Astrocyte of the cerebellum (primary cell): ENCODE measurements around the gene E2F2.
A peak's percentile ranks its signal among the peaks of the same experiment; 100 is the strongest.

Experiments used
- DNase-seq: peaks from one replicate; pipeline ENCODE4 v3.0.0-alpha.2; 2011; ENCODE audit warnings: low read depth
- H3K4me3 ChIP-seq: 2 replicates; pipeline ENCODE4 v1.5.1; 2011; ENCODE audit warnings: mild to moderate bottlenecking, low read depth, low read length, moderate library complexity
- CTCF ChIP-seq: IDR thresholded peaks from 2 replicates; pipeline ENCODE4 v1.5.1; 2012; ENCODE audit warnings: low read length, low read depth, moderate library complexity, mild to moderate bottlenecking; ENCODE audit errors: missing control alignments
- in situ Hi-C: cut with HindIII; loops from 2 replicates; pipeline ENCODE4 v1.10.0; 2017; ENCODE audit warnings: low sequenced_read_pairs

The E2F2 gene

GRCh38 chr1:23483321-23484252, 47.4 kb downstream of the E2F2 start, which contains the start of gene ASAP3:
Gene ASAP3 (minus strand): TSS chr1:23484179. CDS start chr1:23484133, 46 bp downstream.
- peak; percentile 22 for TF ChIP-seq CTCF
- in situ Hi-C loops: no loop called here
- peak; percentile 64 for DNase-seq
- peak within 1 kb of the TSS; percentile 75 for H3K4me3 ChIP-seq

- no peak for TF ChIP-seq CTCF
- in situ Hi-C loops: no loop called here
These were observed 49.1 kb downstream of the E2F2 start for GRCh38 chr1:23481904-23482303.

GRCh38 chr1:23481026-23481597, 49.9 kb downstream of the E2F2 start:
- in situ Hi-C loops: no loop called here
- DNase-seq: no peak
- no peak overlapping the region for H3K4me3 ChIP-seq
- no peak for TF ChIP-seq CTCF

More at GRCh38 chr1:23481904-23482303, 49.1 kb downstream of the E2F2 start:
- no peak for DNase-seq
- no peak overlapping the region for H3K4me3 ChIP-seq

GRCh38 chr1:23480187-23481025, 50.6 kb downstream of the E2F2 start:
- no peak overlapping the region for H3K4me3 ChIP-seq
- no peak for DNase-seq
- no peak for TF ChIP-seq CTCF
- in situ Hi-C loops: no loop called here

- no peak for TF ChIP-seq CTCF
- no peak for DNase-seq
- H3K4me3 ChIP-seq: no peak overlapping the region
- in situ Hi-C loops: no loop called here
These were observed 51.4 kb downstream of the E2F2 start for GRCh38 chr1:23479666-23479941.

- no peak overlapping the region for H3K4me3 ChIP-seq
- in situ Hi-C loops: no loop called here
- no peak for DNase-seq
- TF ChIP-seq CTCF: no peak
These were observed 52.0 kb downstream of the E2F2 start for GRCh38 chr1:23478896-23479665.
